RWPE1 (cell line): ENCODE data around the gene SARM1.

Experiments used
- CTCF ChIA-PET: fragments of 350-600 bp; sonication (Branson Sonifier 250); formaldehyde crosslinking; extraction: SDS; loops from one replicate; lab custom pipeline; 2021; lab: Yijun Ruan, JAX
- POLR2A ChIA-PET: fragments of 400-600 bp; formaldehyde crosslinking; extraction: SDS; loops from one replicate; lab custom pipeline; 2020; ENCODE audit warnings: antibody characterized with exemption; ENCODE audit not compliant: low non-redundant PET; lab: Yijun Ruan, JAX
- DNase-seq: peaks from one replicate; pipeline ENCODE4 v3.0.0; 2012; ENCODE audit warnings: low spot score
- H3K27ac ChIP-seq: fragments of 450-650 bp; 2 replicates; pipeline ENCODE4 v1.5.1; 2017
- TF ChIP-seq, protein P1 (sequence below): fragments of 450-650 bp; conservative IDR thresholded peaks from 2 replicates; pipeline ENCODE4 v1.5.1; 2017; ENCODE audit warnings: low read depth, mild to moderate bottlenecking

The SARM1 gene

DNA sequence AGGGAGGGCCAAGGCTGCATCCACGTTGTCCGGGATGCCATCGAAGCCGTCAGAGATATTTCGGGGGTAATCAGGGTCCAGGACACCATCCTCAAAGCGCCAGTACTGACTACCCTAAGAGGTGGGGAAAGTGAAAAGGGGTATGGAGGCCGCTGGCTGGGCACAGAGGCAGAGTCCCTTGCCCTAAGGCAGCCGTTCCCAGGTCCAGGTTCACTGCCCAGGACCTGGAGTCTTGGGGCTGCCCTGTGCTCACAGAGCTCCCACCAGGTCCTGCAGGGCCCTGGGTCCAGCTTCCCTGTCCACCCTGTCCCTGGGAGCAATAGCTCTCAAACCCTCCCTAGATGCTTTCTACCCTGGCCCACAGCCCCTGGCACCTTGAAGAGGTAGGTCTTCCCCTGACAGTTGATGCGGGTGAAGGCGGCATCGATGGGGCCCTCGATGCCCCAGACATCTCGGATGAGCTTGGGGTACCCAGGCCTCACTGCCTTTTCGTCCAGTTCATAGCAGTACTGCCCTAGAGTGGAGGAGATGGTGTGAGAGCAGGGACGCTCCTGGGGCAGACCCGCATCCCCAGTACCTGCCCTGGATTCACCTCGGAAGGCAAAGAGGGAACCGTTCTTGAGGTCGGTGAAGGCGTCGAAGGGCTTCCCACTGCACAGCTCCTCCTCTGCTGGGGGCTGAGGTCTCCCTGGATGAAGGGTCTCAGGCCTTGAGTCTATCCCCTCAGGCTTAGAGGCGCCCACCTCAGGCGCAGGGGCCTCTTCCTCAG, 2.4 kb upstream of the SARM1 start:
- no peak overlapping the region for H3K27ac ChIP-seq
- no peak for DNase-seq
- TF ChIP-seq, protein P1, sequence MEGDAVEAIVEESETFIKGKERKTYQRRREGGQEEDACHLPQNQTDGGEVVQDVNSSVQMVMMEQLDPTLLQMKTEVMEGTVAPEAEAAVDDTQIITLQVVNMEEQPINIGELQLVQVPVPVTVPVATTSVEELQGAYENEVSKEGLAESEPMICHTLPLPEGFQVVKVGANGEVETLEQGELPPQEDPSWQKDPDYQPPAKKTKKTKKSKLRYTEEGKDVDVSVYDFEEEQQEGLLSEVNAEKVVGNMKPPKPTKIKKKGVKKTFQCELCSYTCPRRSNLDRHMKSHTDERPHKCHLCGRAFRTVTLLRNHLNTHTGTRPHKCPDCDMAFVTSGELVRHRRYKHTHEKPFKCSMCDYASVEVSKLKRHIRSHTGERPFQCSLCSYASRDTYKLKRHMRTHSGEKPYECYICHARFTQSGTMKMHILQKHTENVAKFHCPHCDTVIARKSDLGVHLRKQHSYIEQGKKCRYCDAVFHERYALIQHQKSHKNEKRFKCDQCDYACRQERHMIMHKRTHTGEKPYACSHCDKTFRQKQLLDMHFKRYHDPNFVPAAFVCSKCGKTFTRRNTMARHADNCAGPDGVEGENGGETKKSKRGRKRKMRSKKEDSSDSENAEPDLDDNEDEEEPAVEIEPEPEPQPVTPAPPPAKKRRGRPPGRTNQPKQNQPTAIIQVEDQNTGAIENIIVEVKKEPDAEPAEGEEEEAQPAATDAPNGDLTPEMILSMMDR = no peak
- ChIA-PET CTCF (interaction anchor here (0.5 kb wide), 2 partner anchors 31 to 248 kb away, joined by 3 to 5 read pairs; no protein-coding TSS in a partner anchor), POLR2A (interaction anchor here (1.4 kb wide), 1 partner anchor 12 kb away, joined by 4 read pairs; the partner anchor contains the start of gene POLDIP2)

- DNase-seq = no peak
- ChIA-PET CTCF (no interaction called here), POLR2A (no interaction called here)
- H3K27ac ChIP-seq = peak overlapping the region; percentile 61
- TF ChIP-seq, protein P1 = no peak
Observed at GRCh38 chr17:28369684-28370034, 1.8 kb upstream of the SARM1 start.

DNA sequence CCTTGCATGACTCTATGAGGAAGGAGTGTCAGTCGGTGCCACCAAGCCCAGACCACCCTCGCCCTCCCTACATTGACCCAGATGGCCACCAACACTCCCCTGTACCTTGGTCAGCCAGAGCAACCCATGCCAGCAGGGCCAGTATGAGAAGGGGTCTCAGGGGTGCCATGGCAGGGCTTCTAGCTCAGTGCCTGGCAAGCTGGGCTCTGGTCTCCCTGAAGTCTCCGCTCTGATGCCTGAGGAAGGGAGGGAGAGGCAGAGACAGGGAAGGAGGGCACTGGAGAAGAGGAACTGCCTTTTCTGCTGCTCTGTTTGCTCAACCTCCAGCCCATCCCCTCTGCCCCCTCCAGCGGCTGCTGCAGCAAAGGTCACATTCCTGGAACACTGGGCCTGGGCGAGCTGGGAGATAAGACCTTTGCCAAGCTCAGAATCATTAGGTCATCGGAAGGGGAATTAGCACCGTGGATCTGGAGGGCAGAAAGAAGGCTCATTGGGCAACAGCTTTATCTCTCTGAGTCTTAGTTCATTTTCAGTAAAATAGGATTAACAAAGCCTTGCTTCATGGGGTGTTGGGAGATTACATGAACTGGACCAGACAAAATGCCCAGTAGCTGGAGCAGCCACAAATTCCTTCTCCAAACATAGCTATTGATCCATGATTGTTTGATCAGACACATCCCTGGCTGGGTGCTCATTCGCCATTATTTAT, 1.3 kb upstream of the SARM1 start, which contains the start of gene VTN:
Gene VTN (minus strand): TSS at position 273 of the 709 bp plus-strand sequence. CDS start 104 bp downstream, at position 169.
- DNase-seq = no peak
- POLR2A ChIA-PET = no interaction called here
- TF ChIP-seq, protein P1 = no peak
- peak within 1 kb of the TSS; percentile 75 for H3K27ac ChIP-seq
- CTCF ChIA-PET = interaction anchor here (0.8 kb wide), 1 partner anchor 10 kb away, joined by 3 read pairs; no protein-coding TSS in a partner anchor

GRCh38 chr17:28370744-28371103, 770 bp upstream of the SARM1 start:
- H3K27ac ChIP-seq = peak overlapping the region; percentile 75; the same call in 1 of the 2 replicates
- ChIA-PET POLR2A (no interaction called here), CTCF (interaction anchor here (0.7 to 0.8 kb wide), 3 partner anchors 10 to 49 kb away, joined by 3 read pairs; no protein-coding TSS in a partner anchor)
- TF ChIP-seq, protein P1 = no peak
- DNase-seq = no peak

- POLR2A ChIA-PET = no interaction called here
Observed at GRCh38 chr17:28372203-28372944, 880 bp downstream of the SARM1 start.

More at GRCh38 chr17:28372203-28372944, 880 bp downstream of the SARM1 start:
- TF ChIP-seq, protein P1 = no peak
- no peak for DNase-seq
- H3K27ac ChIP-seq = peak overlapping the region; percentile 75
- CTCF ChIA-PET = interaction anchor here (0.6 kb wide), 1 partner anchor 92 kb away, joined by 8 read pairs; no protein-coding TSS in a partner anchor
